GM12872 (cell line): ENCODE data around the gene RANBP17.

Experiments
- CTCF ChIP-seq: IDR thresholded peaks from 3 replicates; pipeline ENCODE4 v1.5.1; 2011; ENCODE audit warnings: low read depth, mild to moderate bottlenecking, low read length, moderate library complexity; ENCODE audit not compliant: insufficient read depth

RANBP17 gene

DNA sequence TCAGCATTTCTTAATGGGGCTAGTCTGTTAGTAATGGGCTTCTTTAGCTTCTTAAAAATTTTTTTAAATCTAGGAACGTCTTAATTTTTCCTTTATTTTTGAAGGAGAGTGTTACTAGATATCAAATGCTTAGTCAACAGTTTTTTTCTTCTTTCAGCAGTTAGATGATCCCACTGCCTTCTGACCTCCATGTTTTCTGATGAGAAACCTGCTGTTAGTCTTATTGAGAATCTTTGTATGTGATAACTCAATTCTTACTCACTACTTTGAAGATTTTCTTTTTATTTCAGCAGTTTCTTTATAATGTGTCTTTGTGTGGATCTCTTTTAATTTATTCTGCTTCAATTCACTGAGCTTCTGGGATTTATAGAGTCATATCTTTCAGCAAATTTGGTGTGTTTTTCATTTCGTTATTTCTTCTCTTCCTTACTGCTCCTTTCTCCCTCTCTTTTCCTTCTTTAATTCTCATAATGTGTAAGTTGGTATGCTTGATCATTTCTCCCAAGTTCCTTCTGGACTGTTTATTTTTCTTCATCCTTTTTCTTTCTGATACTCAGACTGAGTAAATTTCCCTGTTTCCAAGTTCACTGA is 205.8 kb downstream of the RANBP17 start:
- no peak for TF ChIP-seq CTCF

- TF ChIP-seq CTCF: no peak
Observed at GRCh38 chr5:171074747-171075146, 212.9 kb downstream of the RANBP17 start.

DNA sequence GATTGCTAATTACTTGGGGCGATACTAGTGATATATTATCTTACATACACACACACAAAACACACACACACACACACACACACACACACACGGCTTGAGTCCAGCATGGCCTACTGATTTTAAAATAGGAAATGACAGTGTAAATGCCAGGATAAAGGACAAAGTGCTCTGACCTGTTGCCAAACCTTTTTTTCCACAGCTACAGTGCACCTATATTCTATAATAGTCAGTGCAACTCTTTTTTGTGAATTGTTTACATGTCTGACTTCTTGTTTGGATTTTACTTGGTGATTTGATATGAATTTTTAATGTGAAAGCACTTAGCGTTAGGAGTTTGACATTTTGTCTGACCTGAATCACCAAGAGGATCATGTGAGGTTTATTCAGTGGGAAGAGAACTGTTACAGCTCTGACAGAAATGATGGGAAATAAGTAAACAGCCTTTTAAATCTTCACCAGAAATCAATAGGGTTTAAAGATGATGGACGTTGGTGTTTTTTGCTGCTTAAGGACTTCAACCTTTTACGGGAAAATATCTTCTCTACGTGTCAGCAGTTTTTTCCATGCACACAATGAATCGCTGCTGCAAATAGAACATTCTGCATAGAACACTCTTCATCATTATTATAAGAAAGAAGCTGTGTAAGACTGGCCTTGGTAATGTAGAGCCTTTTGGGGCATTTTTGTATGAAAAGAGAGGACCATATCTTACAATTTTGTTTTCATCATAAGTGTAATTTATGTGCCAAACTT is 218.5 kb downstream of the RANBP17 start:
- no peak for TF ChIP-seq CTCF

DNA sequence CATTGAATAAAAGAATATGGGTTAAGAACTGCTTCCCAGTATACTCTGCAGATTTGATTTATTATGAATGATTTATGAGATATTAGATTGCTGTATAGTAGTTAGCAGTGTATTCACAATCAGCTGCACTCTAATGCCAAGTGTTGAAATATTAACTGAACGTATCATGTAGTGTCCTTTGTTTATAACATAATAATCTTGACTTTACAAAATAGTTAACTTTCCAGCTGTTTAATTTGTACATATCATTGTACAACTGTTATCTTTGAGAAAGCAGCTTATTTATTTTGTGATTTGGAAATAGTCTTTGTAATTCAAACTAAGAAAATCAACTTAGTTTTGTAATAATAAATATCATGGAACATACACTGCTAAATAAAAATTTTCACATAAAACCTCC is 219.5 kb downstream of the RANBP17 start:
- no peak for TF ChIP-seq CTCF

GRCh38 chr5:171092194-171092593 is 230.4 kb downstream of the RANBP17 start:
- TF ChIP-seq CTCF: no peak

- no peak for TF ChIP-seq CTCF
Observed at GRCh38 chr5:171093598-171093997, 231.8 kb downstream of the RANBP17 start.

- no peak for TF ChIP-seq CTCF
Observed at GRCh38 chr5:171094356-171094755, 232.5 kb downstream of the RANBP17 start.
